ENCODE data around the gene PLEKHG5.
A peak's percentile ranks its signal among the peaks of the same experiment; 100 is the strongest.

The PLEKHG5 gene

GRCh38 chr1:6424619-6425593 lies 66.6 kb downstream of the PLEKHG5 start, which contains the start of gene ESPN:
TSS of gene ESPN (plus strand) at chr1:6424776. CDS start at chr1:6424956, 180 bp downstream.
- DNase-seq = peak in 1 of 2 donors; percentile 18

DNA sequence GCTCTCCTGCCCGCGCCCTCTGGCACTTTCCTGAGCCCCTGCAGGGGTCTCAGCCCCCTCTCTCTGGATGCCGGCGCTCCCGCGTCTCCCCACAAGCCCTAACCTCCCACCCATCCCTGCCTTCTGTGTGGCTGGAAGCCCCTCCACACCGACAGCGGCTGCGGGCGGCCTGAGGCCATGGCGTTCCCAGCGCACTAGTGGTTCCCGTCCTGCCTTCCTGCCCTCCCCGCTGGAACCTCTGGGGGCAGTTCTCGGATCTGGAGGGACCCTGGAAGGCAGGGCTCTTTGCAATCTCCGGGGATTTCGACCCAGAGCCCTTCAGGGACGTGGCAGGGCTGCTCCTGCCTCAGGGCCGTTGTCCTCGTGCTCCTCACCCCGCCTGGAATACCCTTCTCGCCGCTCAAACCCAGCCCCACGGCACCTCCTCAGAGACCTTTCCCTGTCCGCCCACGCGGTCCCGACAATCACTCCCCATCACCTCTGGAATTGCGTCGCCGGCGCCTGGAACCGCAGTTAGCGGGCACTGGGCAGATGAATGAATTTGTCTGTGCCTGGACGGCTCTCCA lies 67.4 kb downstream of the PLEKHG5 start:
- no peak for DNase-seq

DNA sequence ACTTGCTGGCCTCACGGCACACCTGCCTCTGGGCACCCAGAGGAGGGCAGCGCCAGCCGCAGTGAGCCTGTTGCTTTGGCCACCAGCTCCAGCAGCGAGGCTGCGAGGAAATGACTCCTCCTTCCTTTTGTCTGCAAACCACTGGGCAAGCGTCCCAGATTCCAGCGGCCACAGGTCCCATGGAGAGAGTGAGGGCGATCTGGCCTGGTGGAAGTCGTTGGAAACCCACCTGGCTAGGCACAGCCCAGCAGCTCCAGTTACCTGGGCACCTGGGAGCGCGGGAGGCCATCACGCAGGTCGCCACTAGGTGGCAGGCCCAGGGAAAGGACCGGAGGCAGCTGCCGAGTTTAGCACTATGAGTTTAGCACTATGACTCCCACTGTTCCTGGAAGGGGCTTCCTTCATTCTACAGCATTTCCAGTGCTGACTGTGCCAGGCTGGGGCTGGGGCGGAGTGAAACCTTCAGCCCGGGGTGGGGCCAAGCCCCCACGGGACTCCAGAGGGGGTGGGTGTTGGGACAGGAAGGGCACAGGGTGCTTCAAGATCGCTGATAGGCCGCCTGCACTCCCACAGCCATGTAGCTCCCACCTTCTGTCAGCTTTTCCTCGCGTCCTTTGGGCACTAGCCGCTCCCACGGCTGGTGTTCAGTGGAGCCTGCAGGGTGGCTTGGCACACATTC lies 68.0 kb downstream of the PLEKHG5 start:
- DNase-seq = peak; percentile 9 to 39

DNA sequence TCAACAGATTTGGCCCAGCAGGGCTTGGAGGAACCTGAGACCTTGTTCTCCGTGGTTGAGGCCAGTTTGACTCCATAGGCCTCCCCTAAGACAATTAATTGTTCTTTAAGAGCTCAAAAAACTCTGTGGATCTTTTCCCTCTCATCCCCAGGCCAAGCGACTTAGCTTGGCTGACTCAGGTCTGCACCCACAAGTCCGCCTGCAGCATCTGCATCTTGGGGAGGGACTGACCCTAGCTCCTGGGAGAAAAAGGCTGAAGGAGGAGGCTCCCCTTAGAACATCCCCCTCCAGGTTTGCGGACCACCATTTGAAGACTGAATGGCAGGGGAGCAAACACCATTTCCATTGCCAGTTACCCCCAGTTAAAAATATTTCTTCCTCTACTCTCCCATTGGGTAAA lies 70.2 kb downstream of the PLEKHG5 start:
- no peak for DNase-seq

- DNase-seq = no peak
These were observed 70.9 kb downstream of the PLEKHG5 start for GRCh38 chr1:6420454-6421042.

- DNase-seq = no peak
These were observed 71.5 kb downstream of the PLEKHG5 start, which contains the start of gene HES2 for GRCh38 chr1:6419804-6420453. TSS of gene HES2 (minus strand) at chr1:6419919. CDS start at chr1:6419820, 99 bp downstream.

DNA sequence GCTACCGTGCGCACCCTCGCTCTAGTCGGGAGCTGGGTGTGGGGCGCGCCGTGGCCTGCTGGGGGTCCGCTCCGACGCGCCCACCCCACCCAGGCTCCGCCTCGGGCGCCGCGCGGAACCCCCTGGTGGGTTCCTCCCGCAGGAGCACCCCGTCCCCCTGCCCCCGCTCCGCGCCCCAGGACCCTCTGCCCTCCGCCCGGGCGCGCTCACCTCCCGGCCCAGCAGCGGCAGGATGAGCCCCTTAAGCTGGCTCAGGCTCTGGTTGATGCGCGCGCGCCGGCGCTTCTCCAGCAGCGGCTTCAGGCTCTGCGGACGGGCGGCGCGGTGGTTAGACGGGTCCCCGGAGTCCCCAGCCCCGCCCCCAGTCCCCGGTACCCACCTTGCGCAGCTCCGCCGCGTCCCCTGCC lies 72.1 kb downstream of the PLEKHG5 start:
- DNase-seq = no peak

GRCh38 chr1:6418668-6419396 lies 72.6 kb downstream of the PLEKHG5 start:
- DNase-seq = no peak

- DNase-seq = no peak
These were observed 73.4 kb downstream of the PLEKHG5 start for GRCh38 chr1:6417961-6418667.

All from inflammatory macrophage (primary cell).